Left ventricle myocardium superior (tissue), 1 donor: ENCODE results near the gene MORN2. TPM values are rescaled to one million over a fixed set of nuclear protein-coding genes. Genes with fewer than 3 reads are reported as not detected.

Experiments used
- ATAC-seq: fragments of 200-7000 bp; cut with Tn5 transposase; one replicate; pipeline ENCODE4 v1.9.1; 2020; ENCODE audit warnings: mild to moderate bottlenecking, moderate library complexity
- DNase-seq: peaks from one replicate; pipeline ENCODE4 v3.0.0-alpha.2; 2020
- intact Hi-C: fragments of 100-400 bp; cut with micrococcal nuclease; formaldehyde crosslinking; loops from one replicate; pipeline ENCODE4 v1.11.0; 2022
- total RNA-seq: library from RNA; stranded (reverse); fragmentation: NEBNext Ultra II Directional; extraction: Animal tissue kit (Norgen Biotek cat#: 25700); gene quantifications from one replicate; pipeline ENCODE4 v1.2.1, GENCODE V29; 2021
- donor health status: DM: no; HTN: yes; CAD: no; lungs with severe emphysema.

Gene MORN2
- total RNA-seq, 1 donor from 2014 or later = 20.4 TPM

GRCh38 chr2:38887902-38888554, 12.3 kb downstream of the MORN2 start:
- intact Hi-C loops = no loop called here
- ATAC-seq = no peak
- no peak for DNase-seq

DNA sequence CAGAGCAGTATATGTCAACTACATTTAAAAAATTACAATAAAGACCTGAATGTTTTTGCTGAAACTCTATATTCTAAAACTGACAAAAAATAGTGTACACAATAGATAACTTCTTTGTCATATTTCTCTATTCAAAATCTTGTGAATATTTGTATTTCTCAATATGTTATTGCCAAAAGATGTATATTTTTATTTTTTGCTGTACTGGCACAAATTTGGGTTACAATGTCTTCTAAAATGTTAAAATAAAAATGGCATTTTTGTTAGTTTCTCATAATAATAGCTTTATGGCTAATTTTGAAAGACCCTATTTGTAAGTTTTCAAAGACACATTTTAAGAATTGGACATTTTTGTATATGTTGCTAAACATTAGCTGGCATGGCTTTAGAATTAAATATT, 13.3 kb downstream of the MORN2 start:
- intact Hi-C loops = no loop called here
- ATAC-seq (no peak), DNase-seq (no peak)

- ATAC-seq (no peak), DNase-seq (no peak)
- intact Hi-C loops = no loop called here
Measured at GRCh38 chr2:38889575-38889974, 13.8 kb downstream of the MORN2 start, which contains the start of gene ARHGEF33. Gene ARHGEF33 (plus strand): TSS chr2:38889875. CDS start chr2:38919448, 29,573 bp downstream.

DNA sequence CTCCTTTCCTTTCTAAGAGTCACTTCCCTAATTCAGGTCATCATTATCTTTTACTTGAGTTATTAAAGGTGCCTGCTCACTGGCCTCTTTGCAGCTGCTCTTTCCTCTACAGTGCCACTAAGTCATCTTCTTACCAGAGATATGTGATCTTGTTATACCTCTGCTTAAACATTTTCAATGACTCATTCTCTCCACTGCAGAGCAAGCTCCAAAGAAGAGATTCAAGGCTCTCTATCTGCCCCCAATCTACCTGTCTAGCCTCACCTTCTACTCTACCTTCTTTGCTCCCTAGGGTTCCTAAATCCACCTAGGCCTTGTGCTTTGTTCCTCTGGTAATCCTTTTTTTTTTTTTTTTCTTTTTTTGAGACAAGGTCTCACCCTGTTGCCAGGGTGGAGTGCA, 17.0 kb downstream of the MORN2 start:
- intact Hi-C loops = no loop called here
- DNase-seq (no peak), ATAC-seq (no peak)

GRCh38 chr2:38898256-38898655, 22.5 kb downstream of the MORN2 start:
- intact Hi-C loops = no loop called here
- no peak for DNase-seq

DNA sequence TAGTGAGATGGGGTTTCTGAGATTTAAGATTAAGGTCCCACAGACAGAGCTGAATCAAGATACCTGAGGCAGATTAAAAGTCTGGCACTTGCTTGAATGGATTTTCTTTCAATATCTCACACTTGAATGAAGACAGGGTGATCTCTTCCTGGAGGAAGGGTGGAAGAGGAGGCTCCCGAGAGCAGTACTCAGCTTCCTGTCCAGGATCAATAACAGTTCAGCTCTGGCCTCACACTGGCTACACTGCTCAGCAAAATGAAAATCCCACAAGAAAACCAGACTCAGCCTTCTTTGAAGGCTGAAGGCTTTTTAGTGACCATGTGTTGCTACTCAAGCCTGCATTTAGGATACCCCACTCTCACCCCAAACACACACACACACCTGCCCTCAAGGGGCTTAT, 24.9 kb downstream of the MORN2 start:
- intact Hi-C loops = no loop called here
- DNase-seq (no peak), ATAC-seq (no peak)

More at GRCh38 chr2:38898256-38898655, 22.5 kb downstream of the MORN2 start:
- ATAC-seq = no peak

DNA sequence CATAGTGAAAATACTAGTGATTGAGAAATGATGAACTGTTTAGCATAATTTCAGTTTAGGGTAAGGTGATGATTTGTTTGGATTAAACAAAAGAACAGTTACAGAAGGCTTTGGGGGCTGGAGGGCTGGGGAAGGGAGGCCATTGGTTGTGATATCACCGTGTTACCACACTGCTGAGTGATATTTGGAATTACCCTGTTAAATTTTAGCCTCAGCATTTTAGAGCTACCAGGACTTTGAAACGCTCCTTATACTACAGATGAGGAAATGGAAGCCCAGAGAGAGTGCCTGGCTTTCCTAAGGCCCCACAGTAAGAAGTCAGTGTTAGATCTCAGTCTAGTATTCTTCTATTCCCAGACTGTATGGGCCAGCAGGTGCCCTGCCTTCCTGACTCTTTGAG, 29.5 kb downstream of the MORN2 start:
- intact Hi-C loops = no loop called here
- ATAC-seq = no peak
- DNase-seq = no peak

DNA sequence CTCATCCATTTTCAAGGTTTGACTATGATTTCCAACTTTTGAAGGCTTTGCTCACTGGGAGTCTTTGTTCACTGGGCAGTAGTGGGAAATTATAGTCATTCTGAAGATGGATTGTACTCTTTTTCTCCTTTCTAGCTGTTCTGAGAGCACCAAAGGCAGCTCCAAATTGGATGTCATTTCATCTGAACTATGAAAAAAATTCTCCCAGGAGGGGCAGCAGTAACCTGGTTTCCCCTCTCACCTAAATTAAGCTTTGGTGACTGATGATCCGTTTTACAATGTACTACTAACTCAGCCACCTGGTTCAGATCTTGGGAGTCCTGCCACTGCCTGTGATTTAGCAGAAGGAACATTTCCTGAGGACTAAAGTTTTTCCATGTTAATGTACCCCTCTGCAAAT, 31.5 kb downstream of the MORN2 start:
- intact Hi-C loops = no loop called here
- ATAC-seq = no peak
- no peak for DNase-seq

- no peak for ATAC-seq
- intact Hi-C loops = no loop called here
- DNase-seq = no peak
Measured at GRCh38 chr2:38907743-38908562, 32.2 kb downstream of the MORN2 start.

DNA sequence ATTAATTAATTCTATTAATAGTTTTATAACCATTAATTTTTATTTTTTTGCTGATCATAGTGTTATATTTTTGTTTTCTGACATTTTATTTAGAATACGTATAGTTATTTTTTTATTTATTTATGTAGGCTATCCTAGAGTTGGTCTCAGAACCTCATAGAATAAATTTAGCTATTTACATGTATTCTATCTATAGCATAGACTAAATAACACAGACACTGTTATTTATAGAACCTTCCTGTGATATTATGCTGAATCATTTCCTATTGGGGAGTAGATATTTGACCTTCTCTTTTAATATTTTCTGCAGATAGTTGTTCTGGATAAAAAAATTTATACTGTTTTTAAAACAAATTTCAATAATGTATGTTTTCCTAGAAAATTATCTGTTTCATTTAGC, 34.1 kb downstream of the MORN2 start:
- ATAC-seq = no peak
- DNase-seq = no peak
- intact Hi-C loops = no loop called here

DNA sequence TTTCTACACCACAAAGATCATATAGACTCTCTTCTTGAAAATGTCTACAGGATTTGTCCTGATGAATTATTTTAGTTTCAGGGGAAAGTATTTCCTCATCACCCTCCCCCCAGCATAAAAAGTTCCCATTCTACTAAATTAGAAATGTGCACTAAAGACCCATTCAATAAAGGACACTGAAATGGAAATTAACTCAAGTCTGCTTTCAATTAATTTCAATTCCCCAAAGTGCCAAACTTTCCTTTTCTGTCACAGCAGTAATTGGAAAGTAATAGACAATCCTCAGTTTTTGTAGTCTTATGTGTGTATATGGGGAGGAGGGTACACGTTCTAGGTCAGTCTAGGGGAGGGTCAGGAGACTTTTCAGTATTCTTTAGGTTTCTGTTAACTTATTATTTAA, 35.4 kb downstream of the MORN2 start:
- ATAC-seq (no peak), DNase-seq (no peak)
- intact Hi-C loops = no loop called here

- no peak for DNase-seq
- intact Hi-C loops = no loop called here
- ATAC-seq = no peak
Measured at GRCh38 chr2:38912619-38913018, 36.8 kb downstream of the MORN2 start.

DNA sequence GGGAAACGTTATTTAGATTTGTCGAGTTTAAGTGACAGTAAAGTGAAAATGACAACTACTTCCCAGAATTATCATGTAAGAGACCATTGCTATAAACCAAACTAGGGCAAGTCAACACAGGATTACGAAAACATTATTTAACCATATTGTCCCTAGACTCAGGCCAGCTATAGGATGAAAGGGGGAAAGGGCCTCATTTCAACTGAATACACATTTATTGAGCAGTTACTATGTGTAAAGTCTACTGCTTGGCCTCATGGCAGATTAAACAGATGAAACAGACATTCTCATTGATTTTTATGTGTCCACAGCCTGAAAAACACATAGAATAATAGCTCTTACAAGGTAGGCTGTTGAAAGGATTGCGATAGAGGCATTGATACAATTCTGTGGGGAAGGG, 46.6 kb downstream of the MORN2 start:
- intact Hi-C loops = no loop called here
- DNase-seq (no peak), ATAC-seq (no peak)

DNA sequence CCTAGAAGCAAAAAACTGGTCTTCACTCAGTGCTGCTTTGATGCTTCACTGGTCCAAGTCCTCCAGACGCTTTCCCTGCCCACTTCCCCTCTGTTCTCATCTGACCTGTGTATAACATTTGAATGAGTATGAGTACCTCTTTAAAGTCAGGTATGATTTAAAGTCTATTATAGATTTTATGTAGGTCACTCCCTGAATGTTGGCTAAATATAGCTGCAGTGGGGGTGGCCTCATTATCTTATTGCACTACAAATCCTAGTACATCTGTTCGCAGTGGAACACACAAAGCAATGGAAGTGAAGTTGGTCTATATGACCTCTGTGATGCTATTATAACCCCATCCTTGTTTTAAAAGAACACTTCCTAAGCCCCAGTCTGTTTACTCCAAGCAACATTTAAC, 47.1 kb downstream of the MORN2 start:
- intact Hi-C loops = no loop called here
- ATAC-seq (peak; percentile 45), DNase-seq (no peak)

DNA sequence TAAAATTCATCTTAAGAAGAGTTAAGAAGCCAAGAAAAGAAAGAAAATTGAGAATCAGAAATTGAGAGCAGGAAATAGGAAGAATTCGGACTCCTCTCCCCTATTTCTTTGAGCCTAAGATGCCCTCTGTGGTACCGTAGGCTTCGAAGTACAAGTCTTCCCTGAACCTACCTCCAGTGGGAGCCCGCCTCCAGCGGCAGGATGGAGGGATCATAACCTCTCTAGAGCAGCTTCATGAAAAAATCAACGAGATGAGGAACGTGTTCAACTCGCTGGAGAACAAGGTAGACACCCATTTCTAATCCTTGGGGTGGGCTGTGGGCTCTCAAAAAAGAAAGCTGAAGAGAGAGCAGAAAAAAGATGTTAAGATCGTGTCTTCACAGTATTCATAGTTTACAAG, 50.2 kb downstream of the MORN2 start:
- no peak for DNase-seq
- intact Hi-C loops = no loop called here
- no peak for ATAC-seq

DNA sequence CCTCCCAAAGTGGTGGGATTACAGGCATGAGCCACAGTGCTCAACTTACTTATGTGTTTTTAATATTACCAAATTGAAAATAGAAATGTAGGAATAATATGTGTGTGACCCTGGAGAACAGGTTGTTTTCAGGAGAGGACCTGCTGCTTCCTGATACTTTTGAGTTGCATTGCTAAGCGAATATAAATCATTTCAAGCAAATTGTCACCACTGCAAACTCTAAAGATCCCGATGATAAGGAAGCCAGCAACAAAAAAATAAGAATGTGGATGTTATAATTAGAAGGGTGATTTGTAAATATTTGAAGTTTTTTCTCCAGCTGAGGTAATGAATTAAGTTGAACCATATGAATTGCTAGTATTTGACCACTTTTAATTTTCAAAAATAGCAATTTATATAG, 54.8 kb downstream of the MORN2 start:
- ATAC-seq (no peak), DNase-seq (no peak)
- intact Hi-C loops = no loop called here

Other genes with a start within 250 kb of the MORN2 start
- gene GALM, start 209.9 kb upstream of the MORN2 start, total RNA-seq = 16.9 TPM
- gene SRSF7, start 124.6 kb upstream of the MORN2 start, total RNA-seq = 54.5 TPM
- 7.8 TPM for gene GEMIN6, start 97.8 kb upstream of the MORN2 start, total RNA-seq
- gene DHX57, start within 50 bp of the MORN2 start, total RNA-seq = 8.9 TPM
- gene ARHGEF33, start 13.9 kb downstream of the MORN2 start, total RNA-seq = 0.10 TPM
- gene SOS1, start 245.1 kb downstream of the MORN2 start, total RNA-seq = 26.0 TPM